Coronary artery (tissue), 2 donors: ENCODE results near the gene EFTUD2.

ENCODE experiments used
- DNase-seq: peaks from one replicate; pipeline ENCODE4 v3.0.0-alpha.2; 2017; ENCODE audit warnings: low spot score
- H3K27ac ChIP-seq, 2 donors: fragments of 200-600 bp; sonication (generic); one replicate each; pipeline ENCODE4 v1.5.1; 2016 to 2019
- H3K4me3 ChIP-seq: fragments of 200-600 bp; sonication (generic); 2 replicates; pipeline ENCODE4 v1.5.1; 2016; ENCODE audit warnings: mild to moderate bottlenecking, moderate library complexity
- CTCF ChIP-seq: fragments of 200-600 bp; sonication (generic); IDR thresholded peaks from one replicate; pipeline ENCODE4 v1.5.1; 2019; ENCODE audit warnings: antibody characterized with exemption

The EFTUD2 gene

DNA sequence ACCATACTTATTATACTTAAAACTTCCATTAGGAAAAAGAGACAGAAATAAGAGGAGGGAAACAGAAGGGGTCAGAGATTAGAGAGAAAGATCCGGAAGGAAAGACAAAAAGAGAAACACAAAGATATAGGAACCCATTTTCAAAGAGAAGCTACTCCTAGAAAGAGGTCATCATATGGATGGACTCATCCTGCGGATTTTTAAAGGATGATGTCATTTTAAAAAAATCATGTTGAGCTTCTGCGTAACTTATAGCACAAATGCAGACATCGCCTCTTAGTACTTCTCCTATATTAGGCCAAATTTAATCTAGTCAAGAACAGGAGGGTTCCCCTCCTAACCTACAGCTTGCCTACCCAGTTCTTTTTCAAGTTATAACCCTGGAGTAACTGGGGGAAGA is 18.1 kb downstream of the EFTUD2 start:
- Histone ChIP-seq H3K27ac (no peak overlapping the region), H3K4me3 (no peak overlapping the region)
- TF ChIP-seq CTCF, result no peak
- no peak for DNase-seq

GRCh38 chr17:44880062-44880461 is 19.2 kb downstream of the EFTUD2 start:
- DNase-seq, result no peak
- no peak overlapping the region for H3K4me3 ChIP-seq
- no peak for TF ChIP-seq CTCF
- no peak overlapping the region for H3K27ac ChIP-seq

GRCh38 chr17:44879376-44879775 is 19.9 kb downstream of the EFTUD2 start:
- no peak for TF ChIP-seq CTCF
- Histone ChIP-seq H3K27ac (no peak overlapping the region), H3K4me3 (no peak overlapping the region)
- DNase-seq, result no peak

- no peak for DNase-seq
- peak; percentile 39 for TF ChIP-seq CTCF
- Histone ChIP-seq H3K4me3 (no peak overlapping the region), H3K27ac (no peak overlapping the region)
Observed at GRCh38 chr17:44878627-44879221, 20.5 kb downstream of the EFTUD2 start.

DNA sequence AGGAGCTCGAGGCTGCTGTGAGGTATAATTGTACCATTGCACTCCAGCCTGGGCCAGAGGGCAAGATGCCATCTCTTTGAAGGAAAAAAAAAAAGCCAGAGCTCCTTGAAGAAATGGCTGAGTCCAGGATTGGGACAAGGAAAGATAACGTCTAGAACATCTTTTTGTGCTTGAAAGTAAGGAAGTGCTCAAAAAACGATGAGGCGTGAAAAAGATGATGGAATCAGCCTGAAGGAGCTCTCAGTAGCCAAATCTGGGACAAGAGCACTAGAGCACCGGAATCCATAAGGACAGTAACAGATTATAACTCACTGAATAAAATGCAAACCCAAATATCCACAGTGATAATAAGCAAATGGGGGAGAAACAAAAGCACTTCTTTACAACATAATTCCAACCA is 22.1 kb downstream of the EFTUD2 start:
- Histone ChIP-seq H3K4me3 (no peak overlapping the region), H3K27ac (no peak overlapping the region)
- DNase-seq, result no peak
- TF ChIP-seq CTCF, result no peak

DNA sequence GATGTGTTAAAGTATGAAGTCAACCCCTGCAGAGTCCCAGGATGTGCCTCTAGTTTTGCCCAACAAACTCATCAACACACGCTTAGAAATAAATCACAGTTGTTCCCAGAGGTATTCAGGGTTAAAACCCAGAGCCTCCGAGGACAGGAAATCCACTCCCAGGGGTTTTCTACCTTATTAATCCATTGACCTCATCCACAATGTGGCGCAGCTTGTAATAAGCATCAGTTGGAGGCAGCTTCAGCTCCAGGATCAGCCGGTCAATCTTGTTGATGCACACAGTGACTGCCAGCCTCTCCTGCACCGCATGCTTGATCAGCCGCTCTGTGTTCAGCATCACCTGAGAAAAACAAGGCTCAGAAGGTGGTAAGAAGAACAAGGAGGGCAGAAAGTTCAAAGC is 23.5 kb downstream of the EFTUD2 start:
- DNase-seq, result no peak
- Histone ChIP-seq H3K4me3 (no peak overlapping the region), H3K27ac (no peak overlapping the region)
- no peak for TF ChIP-seq CTCF

- H3K4me3 ChIP-seq, result no peak overlapping the region
- peak overlapping the region in 1 of 2 donors; percentile 66 for H3K27ac ChIP-seq
- no peak for DNase-seq
- no peak for TF ChIP-seq CTCF
Observed at GRCh38 chr17:44872131-44872768, 27.0 kb downstream of the EFTUD2 start.
